Activated CD4-positive, alpha-beta memory T cell treated with anti-CD3 and anti-CD28 coated beads for 36 hours (primary cell): ENCODE data around the gene DNAH8. TPM values are rescaled to one million over a fixed set of nuclear protein-coding genes. Genes with fewer than 3 reads are reported as not detected.
A peak's percentile ranks its signal among the peaks of the same experiment; 100 is the strongest.
"Not testable (repeated sequence)": the region's sequence is repeated elsewhere in the genome, so short reads cannot be mapped to it uniquely, and the experiment has no call there.

Experiments
- CTCF ChIA-PET: fragments of 350-600 bp; sonication (Branson Sonifier 250); formaldehyde crosslinking; loops from one replicate; lab custom pipeline; 2021; ENCODE audit warnings: antibody characterized with exemption, inconsistent platforms; lab: Charles Lee
- POLR2A ChIA-PET: fragments of 350-600 bp; sonication (Branson Sonifier 250); formaldehyde crosslinking; loops from one replicate; lab custom pipeline; 2021; ENCODE audit warnings: antibody characterized with exemption; lab: Charles Lee
- DNase-seq: peaks from one replicate; pipeline ENCODE4 v3.0.0-alpha.2; 2020
- H3K27ac Mint-ChIP-seq: one replicate; pipeline ENCODE4 v1.8.0; 2021; ENCODE audit warnings: mixed read lengths
- H3K27me3 Mint-ChIP-seq: one replicate; pipeline ENCODE4 v1.8.0; 2021; ENCODE audit warnings: mixed read lengths
- H3K36me3 Mint-ChIP-seq: one replicate; pipeline ENCODE4 v1.8.0; 2021; ENCODE audit warnings: mixed read lengths
- H3K4me1 Mint-ChIP-seq: one replicate; pipeline ENCODE4 v1.8.0; 2021; ENCODE audit warnings: low read depth, mixed read lengths
- H3K4me3 Mint-ChIP-seq: one replicate; pipeline ENCODE4 v1.8.0; 2021; ENCODE audit warnings: mild to moderate bottlenecking, mixed read lengths
- H3K9me3 Mint-ChIP-seq: one replicate; pipeline ENCODE4 v1.8.0; 2021; ENCODE audit warnings: mixed read lengths
- intact Hi-C: fragments of 100-400 bp; cut with micrococcal nuclease; formaldehyde crosslinking; loops from one replicate; pipeline ENCODE4 v1.15.1; 2023
- total RNA-seq, 2 experiments: library from RNA; stranded (reverse); gene quantifications; one replicate each; pipeline ENCODE4 v1.2.3, GENCODE V29; 2021

The DNAH8 gene
- total RNA-seq, 2 experiments from 2014 or later: 0.02 to 0.22 TPM

DNA sequence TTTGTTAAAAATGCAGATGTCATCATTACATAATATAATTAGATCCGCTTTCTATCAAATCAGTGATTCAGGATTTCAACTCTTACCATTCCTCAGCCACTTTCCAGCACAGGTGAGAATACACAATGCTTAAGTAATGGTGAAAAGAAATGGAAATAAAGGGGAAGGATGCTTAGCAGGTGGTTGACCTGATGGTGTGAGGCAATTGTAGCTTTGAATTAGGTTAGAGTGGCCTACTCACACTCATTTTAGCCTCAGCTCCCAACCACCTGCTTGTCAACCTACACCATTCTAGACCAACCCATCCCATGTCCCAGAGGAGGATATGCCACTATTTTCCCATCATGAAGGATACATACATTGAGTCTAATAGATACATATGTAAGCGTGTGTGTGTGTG lies 138.1 kb downstream of the DNAH8 start:
- H3K4me3 Mint-ChIP-seq: no peak overlapping the region
- CTCF ChIA-PET: no interaction called here
- H3K27me3 Mint-ChIP-seq: peaks cover 21% of the 10 kb centered on the region
- no peaks in the 10 kb centered on the region for H3K36me3 Mint-ChIP-seq
- DNase-seq: no peak
- POLR2A ChIA-PET: no interaction called here
- H3K27ac Mint-ChIP-seq: no peak overlapping the region
- no peaks in the 10 kb centered on the region for H3K9me3 Mint-ChIP-seq
- intact Hi-C loops: no loop called here
- H3K4me1 Mint-ChIP-seq: no peaks in the 10 kb centered on the region

DNA sequence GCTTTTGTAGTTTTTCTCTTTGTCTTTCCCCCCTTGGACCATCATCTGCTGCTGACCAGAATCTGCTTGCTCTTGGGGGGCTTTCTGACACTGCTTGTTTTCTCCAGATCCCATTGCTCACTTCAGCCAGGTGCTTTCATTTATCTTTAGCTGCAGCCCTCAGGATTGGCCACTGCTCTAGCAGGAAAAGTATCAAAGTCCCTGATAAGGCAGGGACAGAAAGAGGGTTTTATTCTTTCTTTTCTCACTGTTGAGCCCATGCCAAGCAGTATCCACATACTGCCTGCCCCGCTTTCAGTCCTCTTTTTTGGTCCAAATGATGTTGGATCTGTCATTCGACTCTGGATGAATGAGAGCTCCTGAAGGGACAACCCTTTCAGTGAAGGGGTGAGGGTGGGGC lies 141.4 kb downstream of the DNAH8 start:
- no peak overlapping the region for H3K27ac Mint-ChIP-seq
- ChIA-PET CTCF (no interaction called here), POLR2A (no interaction called here)
- no peaks in the 10 kb centered on the region for H3K9me3 Mint-ChIP-seq
- intact Hi-C loops: no loop called here
- no peaks in the 10 kb centered on the region for H3K36me3 Mint-ChIP-seq
- no peak for DNase-seq
- peaks cover 8% of the 10 kb centered on the region for H3K27me3 Mint-ChIP-seq
- H3K4me3 Mint-ChIP-seq: no peak overlapping the region
- no peaks in the 10 kb centered on the region for H3K4me1 Mint-ChIP-seq

- CTCF ChIA-PET: no interaction called here
- Mint-ChIP-seq H3K4me1 (no peaks in the 10 kb centered on the region), H3K9me3 (no peaks in the 10 kb centered on the region)
Measured at GRCh38 chr6:38857815-38858214, 142.7 kb downstream of the DNAH8 start.

GRCh38 chr6:38860041-38860440 lies 144.9 kb downstream of the DNAH8 start:
- H3K9me3 Mint-ChIP-seq: no peaks in the 10 kb centered on the region
- CTCF ChIA-PET: interaction anchor here (1.9 kb wide), 1 partner anchor 12 kb away, joined by 5 read pairs; no protein-coding TSS in a partner anchor

More at GRCh38 chr6:38857815-38858214, 142.7 kb downstream of the DNAH8 start:
- no peak overlapping the region for H3K27ac Mint-ChIP-seq
- H3K36me3 Mint-ChIP-seq: no peaks in the 10 kb centered on the region
- intact Hi-C loops: no loop called here
- no peak for DNase-seq
- no peak overlapping the region for H3K4me3 Mint-ChIP-seq
- H3K27me3 Mint-ChIP-seq: peaks cover 4% of the 10 kb centered on the region
- POLR2A ChIA-PET: no interaction called here

GRCh38 chr6:38861926-38862401 lies 146.9 kb downstream of the DNAH8 start:
- ChIA-PET CTCF (no interaction called here), POLR2A (no interaction called here)
- intact Hi-C loops: no loop called here
- no peak for DNase-seq
- Mint-ChIP-seq H3K9me3 (no peaks in the 10 kb centered on the region), H3K4me3 (no peak overlapping the region), H3K4me1 (no peaks in the 10 kb centered on the region), H3K36me3 (no peaks in the 10 kb centered on the region), H3K27ac (no peak overlapping the region), H3K27me3 (peaks cover 4% of the 10 kb centered on the region)

More at GRCh38 chr6:38860041-38860440, 144.9 kb downstream of the DNAH8 start:
- no peak for DNase-seq
- intact Hi-C loops: no loop called here
- H3K27me3 Mint-ChIP-seq: peaks cover 6% of the 10 kb centered on the region
- no peak overlapping the region for H3K4me3 Mint-ChIP-seq
- no peak overlapping the region for H3K27ac Mint-ChIP-seq
- H3K36me3 Mint-ChIP-seq: no peaks in the 10 kb centered on the region
- POLR2A ChIA-PET: no interaction called here
- no peaks in the 10 kb centered on the region for H3K4me1 Mint-ChIP-seq

- CTCF ChIA-PET: no interaction called here
- Mint-ChIP-seq H3K9me3 (no peaks in the 10 kb centered on the region), H3K27ac (no peak overlapping the region)
Measured at GRCh38 chr6:38865521-38866174, 150.5 kb downstream of the DNAH8 start.

DNA sequence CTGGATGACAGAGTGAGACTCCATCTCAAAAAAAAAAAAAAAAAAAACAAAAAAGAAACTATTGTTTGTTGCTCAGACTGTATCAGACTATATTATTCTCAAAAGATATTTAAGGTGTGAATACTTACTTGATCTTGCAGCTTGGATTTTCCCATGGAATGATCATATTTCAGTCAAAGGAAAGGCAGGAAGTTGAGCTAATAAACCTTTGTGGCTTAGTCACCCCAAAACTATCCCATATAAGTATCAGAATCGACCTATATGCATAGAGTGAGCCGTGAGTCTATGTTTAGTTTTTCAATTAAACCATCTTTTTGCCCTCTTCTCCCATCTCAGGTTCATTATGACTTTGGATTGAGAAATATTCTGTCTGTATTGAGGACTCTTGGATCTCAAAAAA lies 152.6 kb downstream of the DNAH8 start:
- H3K4me3 Mint-ChIP-seq: no peak overlapping the region
- ChIA-PET POLR2A (interaction anchor here (0.6 kb wide), 1 partner anchor 16 kb away, joined by 5 read pairs; no protein-coding TSS in a partner anchor), CTCF (interaction anchor here (1.2 kb wide), 1 partner anchor 136 kb away, joined by 3 read pairs; no protein-coding TSS in a partner anchor)
- H3K27me3 Mint-ChIP-seq: peaks cover 4% of the 10 kb centered on the region
- H3K4me1 Mint-ChIP-seq: peaks cover 3% of the 10 kb centered on the region
- intact Hi-C loops: no loop called here
- H3K9me3 Mint-ChIP-seq: no peaks in the 10 kb centered on the region
- DNase-seq: no peak
- no peaks in the 10 kb centered on the region for H3K36me3 Mint-ChIP-seq
- no peak overlapping the region for H3K27ac Mint-ChIP-seq

More at GRCh38 chr6:38865521-38866174, 150.5 kb downstream of the DNAH8 start:
- intact Hi-C loops: no loop called here
- Mint-ChIP-seq H3K27me3 (peaks cover 4% of the 10 kb centered on the region), H3K4me3 (no peak overlapping the region), H3K36me3 (no peaks in the 10 kb centered on the region), H3K4me1 (no peaks in the 10 kb centered on the region)
- no peak for DNase-seq
- POLR2A ChIA-PET: no interaction called here

- Mint-ChIP-seq H3K9me3 (no peaks in the 10 kb centered on the region), H3K4me1 (peaks cover 22% of the 10 kb centered on the region), H3K4me3 (no peak overlapping the region), H3K36me3 (no peaks in the 10 kb centered on the region), H3K27ac (no peak overlapping the region), H3K27me3 (peaks cover 2% of the 10 kb centered on the region)
- ChIA-PET CTCF (interaction anchor here (0.7 to 4.6 kb wide), 44 partner anchors 10 to 449 kb away, joined by 3 to 54 read pairs (median 4); partner anchors contain the start of genes KCNK17 and SAYSD1), POLR2A (no interaction called here)
- DNase-seq: peak; percentile 77
- intact Hi-C loops: loop anchor here (1.0 to 10.0 kb wide), 5 partner anchors 61 to 431 kb away; partner anchors contain the start of gene SAYSD1
Measured at GRCh38 chr6:38871741-38872568, 156.8 kb downstream of the DNAH8 start.

DNA sequence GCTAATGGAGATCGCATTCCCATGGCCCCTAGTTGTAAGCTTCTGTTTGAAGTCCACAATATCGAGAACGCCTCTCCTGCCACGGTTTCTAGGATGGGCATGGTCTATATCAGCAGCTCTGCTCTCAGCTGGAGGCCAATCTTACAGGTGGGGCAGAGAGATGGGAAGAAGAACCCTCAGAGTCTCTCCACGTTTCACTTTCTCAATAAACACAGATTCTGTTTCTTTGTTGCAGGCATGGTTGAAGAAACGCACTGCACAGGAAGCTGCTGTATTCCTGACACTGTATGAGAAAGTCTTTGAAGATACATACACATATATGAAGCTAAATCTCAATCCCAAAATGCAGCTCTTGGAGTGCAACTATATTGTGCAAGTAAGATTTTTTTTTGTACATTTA lies 157.9 kb downstream of the DNAH8 start:
- H3K4me3 Mint-ChIP-seq: no peak overlapping the region
- POLR2A ChIA-PET: no interaction called here
- peaks cover 28% of the 10 kb centered on the region for H3K4me1 Mint-ChIP-seq

DNA sequence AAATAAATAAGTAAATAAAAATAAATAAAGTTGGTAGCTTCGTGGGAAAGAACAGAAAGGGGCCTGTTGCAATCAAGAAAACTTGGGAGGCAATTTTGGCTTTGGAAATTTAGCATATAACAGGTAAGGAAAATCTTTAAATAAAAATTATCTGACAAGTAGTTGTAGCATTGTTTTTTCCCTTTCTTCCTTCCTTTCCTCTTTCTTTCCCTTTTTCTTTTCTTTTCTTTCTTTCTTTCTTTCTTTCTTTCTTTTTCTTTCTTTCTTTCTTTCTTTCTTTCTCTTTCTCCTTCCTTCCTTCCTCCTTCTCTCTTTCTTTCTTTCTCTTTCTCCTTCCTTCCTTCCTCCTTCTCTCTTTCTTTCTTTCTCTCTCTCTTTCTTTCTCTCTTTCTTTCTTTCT lies 158.7 kb downstream of the DNAH8 start:
- H3K36me3 Mint-ChIP-seq, H3K4me3 Mint-ChIP-seq, H3K27ac Mint-ChIP-seq, H3K9me3 Mint-ChIP-seq, DNase-seq, POLR2A ChIA-PET, H3K27me3 Mint-ChIP-seq: not testable (repeated sequence)
- CTCF ChIA-PET: interaction anchor here (2.1 to 4.6 kb wide), 6 partner anchors 10 to 436 kb away, joined by 7 to 54 read pairs (median 26); no protein-coding TSS in a partner anchor
- peaks cover 28% of the 10 kb centered on the region for H3K4me1 Mint-ChIP-seq
- intact Hi-C loops: loop anchor here (10.0 kb wide), 3 partner anchors 211 to 291 kb away; partner anchors contain the start of gene SAYSD1

More for the DNA sequence above, 157.9 kb downstream of the DNAH8 start:
- Mint-ChIP-seq H3K27me3 (peaks cover 2% of the 10 kb centered on the region), H3K36me3 (no peaks in the 10 kb centered on the region), H3K9me3 (no peaks in the 10 kb centered on the region), H3K27ac (no peak overlapping the region)
- intact Hi-C loops: loop anchor here (10.0 kb wide), 3 partner anchors 212 to 292 kb away; partner anchors contain the start of gene SAYSD1
- CTCF ChIA-PET: interaction anchor here (0.6 to 4.6 kb wide), 27 partner anchors 9 to 436 kb away, joined by 3 to 54 read pairs (median 5); no protein-coding TSS in a partner anchor
- DNase-seq: no peak

DNA sequence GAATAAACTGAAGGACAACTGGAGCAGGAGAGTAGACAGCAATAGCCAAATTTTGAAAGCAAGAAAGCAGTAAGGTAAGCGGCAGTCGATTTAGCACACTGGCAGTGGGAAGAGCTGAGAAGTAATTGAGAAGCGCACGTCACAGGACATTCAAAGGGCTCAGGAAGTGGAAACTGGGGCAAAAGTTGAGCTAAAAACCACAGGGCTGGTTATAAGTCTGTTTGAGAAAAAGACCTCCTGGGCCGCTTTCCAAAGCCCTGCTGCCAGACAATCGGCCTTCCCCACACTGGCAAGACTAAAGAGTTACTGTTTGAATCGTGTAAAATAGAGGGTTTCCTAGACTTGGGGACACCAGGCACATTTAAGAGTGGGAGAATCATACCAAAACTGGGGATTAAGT lies 161.4 kb downstream of the DNAH8 start:
- ChIA-PET CTCF (interaction anchor here (0.7 to 2.3 kb wide), 4 partner anchors 57 to 433 kb away, joined by 3 to 12 read pairs (median 4); no protein-coding TSS in a partner anchor), POLR2A (no interaction called here)
- intact Hi-C loops: loop anchor here (2.0 to 10.0 kb wide), 4 partner anchors 96 to 288 kb away; partner anchors contain the start of gene SAYSD1
- Mint-ChIP-seq H3K4me3 (peak overlapping the region; percentile 48), H3K27ac (peak overlapping the region; percentile 86), H3K4me1 (peaks cover 28% of the 10 kb centered on the region), H3K9me3 (peaks cover 3% of the 10 kb centered on the region), H3K27me3 (no peaks in the 10 kb centered on the region), H3K36me3 (no peaks in the 10 kb centered on the region)
- peak; percentile 64 for DNase-seq
